GM18511 (cell line): ENCODE results near the gene DDX27.
"Not testable (repeated sequence)": the region's sequence is repeated elsewhere in the genome, so short reads cannot be mapped to it uniquely, and the experiment has no call there.

Experiments
- ATAC-seq: cut with Tn5 transposase; IDR thresholded peaks from one replicate; pipeline ENCODE4 v1.9.1; 2021; ENCODE audit warnings: mild to moderate bottlenecking, moderate library complexity; ENCODE audit not compliant: unreplicated experiment

Gene DDX27

GRCh38 chr20:49203011-49203410 is 16.2 kb upstream of the DDX27 start:
- ATAC-seq, result no peak

GRCh38 chr20:49203746-49204145 is 15.5 kb upstream of the DDX27 start:
- no peak for ATAC-seq

GRCh38 chr20:49207076-49207475 is 12.1 kb upstream of the DDX27 start:
- ATAC-seq, result no peak

- ATAC-seq, result no peak
Measured at GRCh38 chr20:49210101-49210756, 9.0 kb upstream of the DDX27 start.

- no peak for ATAC-seq
Measured at GRCh38 chr20:49210757-49211110, 8.5 kb upstream of the DDX27 start.

- ATAC-seq, result no peak
Measured at GRCh38 chr20:49214571-49214970, 4.6 kb upstream of the DDX27 start.

GRCh38 chr20:49215232-49215631 is 4.0 kb upstream of the DDX27 start:
- ATAC-seq, result no peak

GRCh38 chr20:49216991-49217578 is 2.1 kb upstream of the DDX27 start:
- peak; percentile 48 for ATAC-seq

- not testable (repeated sequence) for ATAC-seq
Measured at GRCh38 chr20:49218739-49219090, 501 bp upstream of the DDX27 start.

- no peak for ATAC-seq
Measured at GRCh38 chr20:49219924-49220831, 962 bp downstream of the DDX27 start.

- ATAC-seq, result no peak
Measured at GRCh38 chr20:49225896-49226295, 6.7 kb downstream of the DDX27 start.

- no peak for ATAC-seq
Measured at GRCh38 chr20:49228676-49229075, 9.5 kb downstream of the DDX27 start.

- ATAC-seq, result no peak
Measured at GRCh38 chr20:49229381-49229780, 10.2 kb downstream of the DDX27 start.

GRCh38 chr20:49230021-49230420 is 10.8 kb downstream of the DDX27 start:
- no peak for ATAC-seq

GRCh38 chr20:49230561-49231133 is 11.4 kb downstream of the DDX27 start:
- no peak for ATAC-seq

- ATAC-seq, result no peak
Measured at GRCh38 chr20:49231471-49231870, 12.3 kb downstream of the DDX27 start.

- ATAC-seq, result no peak
Measured at GRCh38 chr20:49233226-49233625, 14.0 kb downstream of the DDX27 start.

GRCh38 chr20:49234831-49235230 is 15.6 kb downstream of the DDX27 start:
- no peak for ATAC-seq

GRCh38 chr20:49236301-49236700 is 17.1 kb downstream of the DDX27 start:
- ATAC-seq, result no peak

GRCh38 chr20:49237531-49237930 is 18.3 kb downstream of the DDX27 start:
- no peak for ATAC-seq

GRCh38 chr20:49245921-49246740 is 26.9 kb downstream of the DDX27 start:
- ATAC-seq, result no peak
